Anterior cingulate cortex (tissue), 58 donors: ENCODE measurements around the gene CSRNP2.
"Not testable (repeated sequence)": the region's sequence is repeated elsewhere in the genome, so short reads cannot be mapped to it uniquely, and the experiment has no call there.

Experiments used
- DNase-seq, 58 donors: peaks; one replicate each; lab custom pipeline; 2025; lab: John Stamatoyannopoulos, UW

The CSRNP2 gene

GRCh38 chr12:51033048-51033447 lies 50.3 kb downstream of the CSRNP2 start:
- DNase-seq = no peak

DNA sequence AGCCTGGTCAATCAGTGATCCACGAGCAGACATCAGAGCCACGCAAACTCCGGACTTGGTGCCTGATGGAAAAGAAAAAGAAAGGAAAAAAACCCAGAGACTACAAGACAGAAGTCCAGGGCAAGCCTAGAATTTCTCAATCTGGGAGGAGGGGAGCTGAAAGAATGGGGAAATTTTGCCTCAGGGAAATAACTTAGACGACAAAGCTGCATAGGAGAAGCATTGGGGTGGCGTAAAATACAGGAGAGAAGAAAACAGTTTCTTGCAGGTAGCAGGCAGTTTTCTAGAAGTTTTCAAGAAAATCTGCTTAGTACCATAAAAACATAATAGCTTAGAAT lies 54.6 kb downstream of the CSRNP2 start:
- no peak for DNase-seq

DNA sequence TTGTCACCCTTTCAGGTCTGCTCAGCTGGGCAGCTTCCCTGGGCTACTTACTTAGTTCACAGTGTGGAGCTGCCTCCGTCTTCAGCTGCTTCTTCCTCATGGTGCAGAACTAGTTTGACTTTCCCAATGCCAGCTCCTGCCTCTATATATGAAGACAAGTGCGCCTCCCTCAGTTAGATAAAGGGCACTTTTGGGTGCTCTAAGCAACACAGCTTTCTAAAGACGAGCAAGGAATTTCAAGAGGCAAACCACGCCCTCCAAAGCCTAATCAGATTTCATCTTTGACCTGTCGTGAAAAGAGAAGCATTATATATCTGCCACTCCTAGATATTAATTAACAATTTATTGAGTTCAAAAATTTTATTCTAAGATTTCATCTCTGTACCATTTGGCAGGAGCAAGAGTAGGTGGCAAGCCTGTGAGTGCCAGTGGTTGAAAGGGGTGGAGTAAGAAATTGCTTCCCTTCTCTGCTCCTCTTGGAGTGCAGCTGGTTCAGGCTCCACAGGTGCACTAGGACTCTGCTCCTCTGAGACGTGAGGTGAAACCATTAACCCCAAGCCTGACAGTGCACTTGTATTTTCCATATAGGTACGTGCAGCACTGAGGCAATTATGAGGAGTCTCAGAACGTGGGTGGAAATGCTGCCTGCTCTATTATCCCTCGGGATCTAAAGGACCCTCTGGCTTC lies 55.1 kb downstream of the CSRNP2 start:
- DNase-seq = peak in 10 of 58 donors; percentile 6 to 38 (median 24)

GRCh38 chr12:51027342-51027835 lies 56.0 kb downstream of the CSRNP2 start:
- DNase-seq = no peak

GRCh38 chr12:51025836-51026638 lies 57.4 kb downstream of the CSRNP2 start, which contains the start of gene SLC11A2:
Gene SLC11A2 (minus strand): TSS chr12:51026384. CDS start chr12:51010728, 15,656 bp downstream.
- DNase-seq = peak; percentile 72 to 98 (median 95)

GRCh38 chr12:51025338-51025835 lies 58.0 kb downstream of the CSRNP2 start:
- peak in 4 of 58 donors; percentile 6 to 60 (median 32) for DNase-seq

- peak in 1 of 58 donors; percentile 6 for DNase-seq
Measured at GRCh38 chr12:51023625-51024382, 59.6 kb downstream of the CSRNP2 start.

- no peak for DNase-seq
Measured at GRCh38 chr12:51021694-51022093, 61.7 kb downstream of the CSRNP2 start.

GRCh38 chr12:51020448-51021182 lies 62.8 kb downstream of the CSRNP2 start:
- peak in 10 of 58 donors; percentile 8 to 73 (median 30) for DNase-seq

- no peak for DNase-seq
Measured at GRCh38 chr12:51019927-51020326, 63.5 kb downstream of the CSRNP2 start.

- no peak for DNase-seq
Measured at GRCh38 chr12:51018956-51019355, 64.4 kb downstream of the CSRNP2 start.

DNA sequence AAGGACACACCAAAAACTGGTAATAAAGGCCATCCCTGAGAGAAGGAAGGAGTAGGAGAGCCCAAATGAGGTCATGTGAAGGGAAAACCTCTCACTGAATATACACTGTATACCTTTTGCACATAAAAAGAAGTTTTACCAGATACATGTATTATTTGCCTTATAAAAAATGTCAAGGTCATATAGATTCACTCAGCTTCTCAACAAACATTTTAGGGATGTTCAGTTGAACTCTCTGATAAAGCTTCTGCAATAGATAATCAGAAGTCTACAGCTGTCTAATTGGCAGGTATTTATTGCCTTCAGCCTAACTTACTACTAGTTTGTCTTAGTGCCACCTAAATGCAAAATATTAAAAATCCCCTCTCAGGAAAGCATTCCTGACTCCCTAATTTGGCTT lies 65.9 kb downstream of the CSRNP2 start:
- DNase-seq = no peak

DNA sequence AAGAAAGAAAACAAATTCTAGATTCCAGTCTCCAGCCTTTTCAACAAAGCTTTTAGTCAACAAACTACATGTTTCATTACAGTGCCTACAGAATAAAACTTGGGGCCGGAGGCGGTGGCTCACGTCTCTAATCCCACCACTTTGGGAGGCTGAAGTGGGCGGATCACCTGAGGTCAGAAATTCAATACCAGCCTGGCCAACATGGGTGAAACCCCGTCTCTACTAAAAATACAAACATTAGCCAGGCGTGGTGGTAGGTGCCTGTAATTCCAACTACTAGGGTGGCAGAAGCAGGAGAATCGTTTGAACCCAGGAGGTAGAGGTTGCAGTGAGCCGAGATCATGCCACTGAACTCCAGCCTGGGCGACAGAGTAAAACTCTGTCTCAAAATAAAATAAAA lies 68.9 kb downstream of the CSRNP2 start:
- DNase-seq = not testable (repeated sequence)

- DNase-seq = no peak
Measured at GRCh38 chr12:51013441-51013840, 70.0 kb downstream of the CSRNP2 start.

DNA sequence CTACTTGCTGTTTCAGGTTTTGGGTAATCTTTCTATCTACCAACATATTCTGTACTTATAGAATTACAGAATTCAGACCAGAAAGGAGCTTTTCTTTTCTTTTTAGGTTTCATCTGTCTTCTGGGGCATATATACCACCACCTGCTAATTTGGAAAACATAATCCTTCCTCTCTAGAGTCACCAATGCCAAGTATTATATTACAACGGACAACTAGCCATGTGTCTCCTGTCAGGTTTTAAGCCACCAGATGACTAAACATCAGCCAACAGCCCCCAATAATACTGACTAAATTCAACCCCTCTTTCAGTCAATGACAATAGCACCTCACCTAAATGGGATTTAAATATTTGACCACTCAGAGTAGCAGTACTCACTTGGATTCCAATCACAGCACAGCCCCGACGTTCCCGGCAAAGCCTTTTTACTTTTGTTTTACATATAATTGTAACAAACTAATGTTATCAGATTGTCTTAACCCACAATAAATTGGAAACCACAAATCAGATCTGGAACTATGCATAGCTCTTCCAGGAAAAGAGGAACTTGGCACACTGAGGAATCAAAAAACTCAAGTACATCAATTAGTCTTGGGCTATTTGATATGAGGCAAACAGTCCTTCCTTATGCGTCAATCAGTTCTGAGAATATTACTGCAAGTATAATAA lies 70.7 kb downstream of the CSRNP2 start:
- no peak for DNase-seq

GRCh38 chr12:51011955-51012354 lies 71.4 kb downstream of the CSRNP2 start:
- peak in 2 of 58 donors; percentile 8 to 13 for DNase-seq
